Parathyroid adenoma (tissue), 2 donors: ENCODE measurements around the gene SLC16A12.
"Not testable (repeated sequence)": the region's sequence is repeated elsewhere in the genome, so short reads cannot be mapped to it uniquely, and the experiment has no call there.

Source experiments
- H2AFZ ChIP-seq: fragments of 300-600 bp; sonication (generic); one replicate; pipeline ENCODE4 v1.7.0; 2017; ENCODE audit warnings: antibody characterized with exemption, mild to moderate bottlenecking
- H3K27ac ChIP-seq: fragments of 300-600 bp; sonication (generic); one replicate; pipeline ENCODE4 v1.7.0; 2017
- H3K27me3 ChIP-seq: fragments of 300-600 bp; sonication (generic); one replicate; pipeline ENCODE4 v1.7.0; 2017; ENCODE audit warnings: low read length; ENCODE audit not compliant: control insufficient read depth, insufficient read depth
- H3K36me3 ChIP-seq: fragments of 300-600 bp; sonication (generic); one replicate; pipeline ENCODE4 v1.7.0; 2017; ENCODE audit warnings: low read length; ENCODE audit not compliant: control insufficient read depth, insufficient read depth
- H3K4me1 ChIP-seq: fragments of 300-600 bp; sonication (generic); one replicate; pipeline ENCODE4 v1.7.0; 2017; ENCODE audit warnings: control low read depth
- H3K4me2 ChIP-seq: fragments of 300-600 bp; sonication (generic); one replicate; pipeline ENCODE4 v1.7.0; 2017; ENCODE audit warnings: low read length
- H3K4me3 ChIP-seq: fragments of 300-600 bp; sonication (generic); one replicate; pipeline ENCODE4 v1.7.0; 2017; ENCODE audit warnings: low read depth, low read length
- H3K79me2 ChIP-seq: fragments of 300-600 bp; sonication (generic); one replicate; pipeline ENCODE4 v1.7.0; 2017; ENCODE audit warnings: control low read depth
- H3K9ac ChIP-seq: fragments of 300-600 bp; sonication (generic); one replicate; pipeline ENCODE4 v1.7.0; 2017; ENCODE audit warnings: mild to moderate bottlenecking
- H3K9me3 ChIP-seq: fragments of 300-600 bp; sonication (generic); one replicate; pipeline ENCODE4 v1.7.0; 2017; ENCODE audit warnings: low read length; ENCODE audit not compliant: control insufficient read depth
- CTCF ChIP-seq: fragments of 300-600 bp; sonication (generic); IDR thresholded peaks from one replicate; pipeline ENCODE4 v1.7.0; 2017; ENCODE audit warnings: antibody characterized with exemption, mild to moderate bottlenecking
- donor health status: primary hyperparathyroidism.

Gene SLC16A12

GRCh38 chr10:89454561-89455347, 80.6 kb downstream of the SLC16A12 start:
- no peaks in the 10 kb centered on the region for H3K4me1 ChIP-seq
- H3K9me3 ChIP-seq: no peaks in the 10 kb centered on the region
- H3K36me3 ChIP-seq: no peaks in the 10 kb centered on the region
- H3K9ac ChIP-seq: no peak overlapping the region
- H3K27ac ChIP-seq: no peak overlapping the region
- no peaks in the 10 kb centered on the region for H3K27me3 ChIP-seq
- H3K4me2 ChIP-seq: no peak overlapping the region
- H3K4me3 ChIP-seq: no peak overlapping the region
- TF ChIP-seq CTCF: no peak
- no peak overlapping the region for H2AFZ ChIP-seq
- H3K79me2 ChIP-seq: no peaks in the 10 kb centered on the region

GRCh38 chr10:89452193-89452592, 83.2 kb downstream of the SLC16A12 start:
- Histone ChIP-seq H3K9me3 (no peaks in the 10 kb centered on the region), H3K36me3 (no peaks in the 10 kb centered on the region), H3K79me2 (no peaks in the 10 kb centered on the region), H3K4me1 (no peaks in the 10 kb centered on the region), H3K4me2 (no peak overlapping the region), H3K9ac (no peak overlapping the region), H3K4me3 (no peak overlapping the region), H2AFZ (no peak overlapping the region), H3K27ac (no peak overlapping the region), H3K27me3 (no peaks in the 10 kb centered on the region)
- no peak for TF ChIP-seq CTCF

GRCh38 chr10:89450901-89451300, 84.5 kb downstream of the SLC16A12 start:
- Histone ChIP-seq H3K79me2 (no peaks in the 10 kb centered on the region), H3K27ac (no peak overlapping the region), H3K4me3 (no peak overlapping the region), H3K36me3 (no peaks in the 10 kb centered on the region), H3K4me2 (no peak overlapping the region), H3K9me3 (no peaks in the 10 kb centered on the region), H3K9ac (no peak overlapping the region), H3K4me1 (no peaks in the 10 kb centered on the region), H2AFZ (no peak overlapping the region), H3K27me3 (no peaks in the 10 kb centered on the region)
- TF ChIP-seq CTCF: no peak

GRCh38 chr10:89444819-89445218, 90.6 kb downstream of the SLC16A12 start:
- not testable (repeated sequence) for H3K79me2 ChIP-seq, H3K4me1 ChIP-seq, H3K9me3 ChIP-seq, H3K4me3 ChIP-seq, H2AFZ ChIP-seq, H3K36me3 ChIP-seq, H3K4me2 ChIP-seq, H3K27me3 ChIP-seq, H3K27ac ChIP-seq, H3K9ac ChIP-seq

- H3K36me3 ChIP-seq: no peaks in the 10 kb centered on the region
- no peak overlapping the region for H3K9ac ChIP-seq
- no peaks in the 10 kb centered on the region for H3K79me2 ChIP-seq
- H3K9me3 ChIP-seq: no peaks in the 10 kb centered on the region
- no peaks in the 10 kb centered on the region for H3K4me1 ChIP-seq
- TF ChIP-seq CTCF: no peak
- H3K27me3 ChIP-seq: no peaks in the 10 kb centered on the region
- H2AFZ ChIP-seq: no peak overlapping the region
- H3K4me3 ChIP-seq: no peak overlapping the region
- no peak overlapping the region for H3K27ac ChIP-seq
- no peak overlapping the region for H3K4me2 ChIP-seq
Measured at GRCh38 chr10:89442289-89442688, 93.1 kb downstream of the SLC16A12 start.
